Epithelial cell of proximal tubule (primary cell): ENCODE measurements around the gene FAM210B. TPM values are rescaled to one million over a fixed set of nuclear protein-coding genes. Genes with fewer than 3 reads are reported as not detected.
"Not testable (repeated sequence)": the region's sequence is repeated elsewhere in the genome, so short reads cannot be mapped to it uniquely, and the experiment has no call there.

Experiments used
- DNase-seq: peaks from one replicate; pipeline ENCODE4 v3.0.0-alpha.2; 2011; ENCODE audit warnings: low read depth
- H3K4me3 ChIP-seq: 2 replicates; pipeline ENCODE4 v1.5.1; 2011; ENCODE audit warnings: low read depth, mild to moderate bottlenecking, low read length
- CTCF ChIP-seq: conservative IDR thresholded peaks from 2 replicates; pipeline ENCODE4 v1.5.1; 2012; ENCODE audit warnings: low read depth, mild to moderate bottlenecking, low read length
- total RNA-seq: library from RNA; depleted of rRNA; stranded (reverse); fragments of >200 nt; gene quantifications from 2 replicates; pipeline ENCODE4 v1.2.3, GENCODE V29; 2015

Gene FAM210B
- total RNA-seq, 1 donor from 2014 or later = 27.1 TPM

GRCh38 chr20:56328861-56329260 lies 29.9 kb upstream of the FAM210B start:
- H3K4me3 ChIP-seq = no peak overlapping the region
- no peak for DNase-seq
- no peak for TF ChIP-seq CTCF

GRCh38 chr20:56336709-56337108 lies 22.1 kb upstream of the FAM210B start:
- not testable (repeated sequence) for DNase-seq

GRCh38 chr20:56342783-56343182 lies 16.0 kb upstream of the FAM210B start:
- no peak for DNase-seq
- TF ChIP-seq CTCF = no peak
- no peak overlapping the region for H3K4me3 ChIP-seq

More at GRCh38 chr20:56336709-56337108, 22.1 kb upstream of the FAM210B start:
- not testable (repeated sequence) for H3K4me3 ChIP-seq

GRCh38 chr20:56343861-56344381 lies 14.9 kb upstream of the FAM210B start:
- peak overlapping the region; percentile 30 for H3K4me3 ChIP-seq
- peak; percentile 79 for TF ChIP-seq CTCF
- no peak for DNase-seq

- no peak for TF ChIP-seq CTCF
- H3K4me3 ChIP-seq = no peak overlapping the region
- DNase-seq = no peak
Measured at GRCh38 chr20:56345911-56346310, 12.9 kb upstream of the FAM210B start.

- DNase-seq = no peak
- no peak overlapping the region for H3K4me3 ChIP-seq
- no peak for TF ChIP-seq CTCF
Measured at GRCh38 chr20:56347628-56348304, 11.0 kb upstream of the FAM210B start.

- no peak for DNase-seq
- TF ChIP-seq CTCF = no peak
- H3K4me3 ChIP-seq = no peak overlapping the region
Measured at GRCh38 chr20:56348305-56348693, 10.5 kb upstream of the FAM210B start.
